ENCODE data around the gene MAP2K3.

The MAP2K3 gene

DNA sequence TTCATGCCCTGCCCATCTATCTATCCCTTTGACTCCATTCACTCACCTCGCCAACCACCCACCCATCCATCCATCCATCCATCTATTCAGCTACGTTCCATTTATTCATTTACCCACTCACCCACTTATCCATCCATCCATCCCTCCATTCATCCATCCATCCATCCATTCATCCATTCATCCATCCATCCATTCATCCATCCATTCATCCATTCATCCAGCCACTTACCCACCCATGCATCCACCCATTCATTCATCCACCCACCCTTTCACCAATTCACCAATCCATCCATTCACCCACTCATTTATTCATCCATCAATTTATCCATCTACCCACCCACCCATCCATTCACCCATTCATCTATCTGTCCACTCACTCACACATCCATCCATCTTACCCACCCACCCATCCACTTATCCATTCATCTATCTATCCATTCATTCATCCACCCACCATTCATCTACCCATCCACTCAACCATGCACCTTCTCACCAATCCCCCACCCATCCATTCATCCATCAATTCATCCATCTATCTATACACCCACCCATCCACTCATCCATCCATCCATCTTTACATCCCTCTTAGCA, 72.1 kb downstream of the MAP2K3 start:
- peaks cover 14% of the 10 kb centered on the region for H3K27me3 ChIP-seq
- no peak overlapping the region for H3K4me3 ChIP-seq (ENCODE audit: low read depth in 1 of 2, low read length in 1 of 2)
- no peak overlapping the region for H3K27ac ChIP-seq
- TF ChIP-seq, protein P1, sequence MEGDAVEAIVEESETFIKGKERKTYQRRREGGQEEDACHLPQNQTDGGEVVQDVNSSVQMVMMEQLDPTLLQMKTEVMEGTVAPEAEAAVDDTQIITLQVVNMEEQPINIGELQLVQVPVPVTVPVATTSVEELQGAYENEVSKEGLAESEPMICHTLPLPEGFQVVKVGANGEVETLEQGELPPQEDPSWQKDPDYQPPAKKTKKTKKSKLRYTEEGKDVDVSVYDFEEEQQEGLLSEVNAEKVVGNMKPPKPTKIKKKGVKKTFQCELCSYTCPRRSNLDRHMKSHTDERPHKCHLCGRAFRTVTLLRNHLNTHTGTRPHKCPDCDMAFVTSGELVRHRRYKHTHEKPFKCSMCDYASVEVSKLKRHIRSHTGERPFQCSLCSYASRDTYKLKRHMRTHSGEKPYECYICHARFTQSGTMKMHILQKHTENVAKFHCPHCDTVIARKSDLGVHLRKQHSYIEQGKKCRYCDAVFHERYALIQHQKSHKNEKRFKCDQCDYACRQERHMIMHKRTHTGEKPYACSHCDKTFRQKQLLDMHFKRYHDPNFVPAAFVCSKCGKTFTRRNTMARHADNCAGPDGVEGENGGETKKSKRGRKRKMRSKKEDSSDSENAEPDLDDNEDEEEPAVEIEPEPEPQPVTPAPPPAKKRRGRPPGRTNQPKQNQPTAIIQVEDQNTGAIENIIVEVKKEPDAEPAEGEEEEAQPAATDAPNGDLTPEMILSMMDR (IDR thresholded peaks at IDR 0.05): no peak
- no peaks in the 10 kb centered on the region for H3K36me3 ChIP-seq
- H3K9me3 ChIP-seq: no peaks in the 10 kb centered on the region
- H3K4me1 ChIP-seq (ENCODE audit: control insufficient read depth in 1 of 2, insufficient read depth in 1 of 2, low read depth in 1 of 2, low read length in 1 of 2): peaks cover 8% of the 10 kb centered on the region in 2 experiments

GRCh38 chr17:21357281-21357680, 72.8 kb downstream of the MAP2K3 start:
- Histone ChIP-seq H3K27ac (no peak overlapping the region), H3K4me3 (ENCODE audit: low read depth in 1 of 2, low read length in 1 of 2) (no peak overlapping the region), H3K9me3 (no peaks in the 10 kb centered on the region), H3K36me3 (no peaks in the 10 kb centered on the region), H3K4me1 (ENCODE audit: control insufficient read depth in 1 of 2, insufficient read depth in 1 of 2, low read depth in 1 of 2, low read length in 1 of 2) (peaks cover 8% of the 10 kb centered on the region in 2 experiments), H3K27me3 (peaks cover 14% of the 10 kb centered on the region)
- TF ChIP-seq, protein P1 (IDR thresholded peaks at IDR 0.05): no peak

GRCh38 chr17:21357696-21358656, 73.5 kb downstream of the MAP2K3 start:
- no peak overlapping the region for H3K27ac ChIP-seq
- H3K36me3 ChIP-seq: no peaks in the 10 kb centered on the region
- peaks cover 6 to 7% of the 10 kb centered on the region in 2 experiments for H3K4me1 ChIP-seq (ENCODE audit: control insufficient read depth in 1 of 2, insufficient read depth in 1 of 2, low read depth in 1 of 2, low read length in 1 of 2)
- peaks cover 14% of the 10 kb centered on the region for H3K27me3 ChIP-seq
- H3K4me3 ChIP-seq (ENCODE audit: low read depth in 1 of 2, low read length in 1 of 2): no peak overlapping the region
- no peaks in the 10 kb centered on the region for H3K9me3 ChIP-seq
- TF ChIP-seq, protein P1 (IDR thresholded peaks at IDR 0.05): no peak

DNA sequence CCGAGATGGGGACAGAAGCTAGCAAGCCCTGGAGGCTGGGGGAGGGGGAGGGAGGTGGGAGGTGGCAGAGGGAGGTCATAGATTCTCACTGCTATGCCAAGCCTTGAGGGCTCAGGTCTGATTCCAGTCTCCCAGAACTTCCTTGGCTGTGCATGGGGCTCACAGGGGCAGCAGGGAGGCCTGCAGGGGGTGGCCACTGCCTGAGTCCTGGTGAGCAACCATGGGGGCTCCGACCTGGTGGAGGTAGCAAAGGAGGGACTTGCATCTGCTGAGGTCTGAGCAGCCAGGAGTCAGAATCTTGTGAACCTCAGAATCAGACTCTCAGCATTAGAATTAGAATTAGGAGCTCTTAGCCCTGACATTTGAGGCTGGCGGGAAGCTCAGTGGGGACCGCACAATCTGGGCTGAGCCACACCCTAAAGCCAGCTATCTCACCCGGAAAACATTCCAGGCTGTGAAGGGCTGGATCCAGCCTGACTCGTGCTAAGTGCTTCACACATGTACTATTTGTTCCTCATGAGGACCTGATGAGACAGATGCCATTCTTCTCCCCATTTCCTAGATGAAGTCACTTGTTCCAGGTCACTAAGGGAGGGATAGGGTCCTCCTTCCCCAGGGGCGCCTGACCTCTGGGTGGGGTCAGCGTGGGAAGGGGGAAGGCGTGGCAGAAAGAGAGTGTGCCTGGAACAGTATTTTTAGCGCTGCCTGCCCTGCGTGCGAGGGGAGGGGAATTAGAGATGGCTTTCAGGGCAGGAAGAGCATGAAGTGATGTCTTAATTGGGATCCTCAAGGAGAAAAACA, 74.4 kb downstream of the MAP2K3 start:
- Histone ChIP-seq H3K4me3 (ENCODE audit: low read depth in 1 of 2, low read length in 1 of 2) (no peak overlapping the region), H3K9me3 (no peaks in the 10 kb centered on the region), H3K4me1 (ENCODE audit: control insufficient read depth in 1 of 2, insufficient read depth in 1 of 2, low read depth in 1 of 2, low read length in 1 of 2) (no peaks in the 10 kb centered on the region), H3K27ac (no peak overlapping the region), H3K36me3 (no peaks in the 10 kb centered on the region), H3K27me3 (peaks cover 14% of the 10 kb centered on the region)
- TF ChIP-seq, protein P1 (IDR thresholded peaks at IDR 0.05): no peak

DNA sequence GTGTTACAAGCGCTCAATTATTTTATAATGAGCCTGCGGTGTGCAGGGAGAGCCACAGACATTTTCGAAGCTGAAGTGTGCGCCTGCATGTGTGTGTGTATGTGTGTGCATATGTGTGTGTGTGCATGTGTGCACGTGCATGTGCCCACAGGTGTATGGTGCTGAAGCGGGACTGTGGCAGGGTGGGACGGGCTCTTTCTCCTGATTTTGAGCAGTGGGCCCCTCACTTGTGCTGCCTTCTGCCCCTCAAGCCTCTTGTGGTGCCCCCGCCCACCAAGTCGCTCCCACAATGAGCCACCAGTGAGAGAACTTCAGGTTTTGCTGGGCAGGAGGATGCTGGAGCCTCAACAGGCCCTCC, 75.0 kb downstream of the MAP2K3 start:
- Histone ChIP-seq H3K4me3 (ENCODE audit: low read depth in 1 of 2, low read length in 1 of 2) (no peak overlapping the region), H3K4me1 (ENCODE audit: control insufficient read depth in 1 of 2, insufficient read depth in 1 of 2, low read depth in 1 of 2, low read length in 1 of 2) (no peaks in the 10 kb centered on the region), H3K27me3 (peaks cover 14% of the 10 kb centered on the region), H3K27ac (no peak overlapping the region), H3K36me3 (no peaks in the 10 kb centered on the region), H3K9me3 (no peaks in the 10 kb centered on the region)
- TF ChIP-seq, protein P1 (IDR thresholded peaks at IDR 0.05): no peak

Data from neutrophil (primary cell).